D721Med (cell line): Measurements from ENCODE around the gene ZNF444.

ENCODE experiments used
- DNase-seq: peaks from one replicate; pipeline ENCODE4 v3.0.0; 2011; ENCODE audit warnings: low spot score; ENCODE audit not compliant: insufficient read length
- FAIRE-seq: peaks from 2 replicates; lab custom pipeline; 2011; peaks lifted over from hg19 to GRCh38; lab: Jason Lieb, UNC
- CTCF ChIP-seq: IDR thresholded peaks from 2 replicates; pipeline ENCODE4 v1.5.1; 2012; ENCODE audit warnings: mild to moderate bottlenecking, control low read depth; ENCODE audit not compliant: insufficient read depth; ENCODE audit errors: missing control alignments

The ZNF444 gene

GRCh38 chr19:56159622-56160271, 18.7 kb downstream of the ZNF444 start:
- no peak for DNase-seq
- FAIRE-seq: no peak
- TF ChIP-seq CTCF: no peak

GRCh38 chr19:56161534-56161933, 20.4 kb downstream of the ZNF444 start:
- no peak for TF ChIP-seq CTCF
- FAIRE-seq (no peak), DNase-seq (no peak)

- DNase-seq (no peak), FAIRE-seq (no peak)
Observed at GRCh38 chr19:56162258-56162657, 21.2 kb downstream of the ZNF444 start.

GRCh38 chr19:56163097-56163496, 22.0 kb downstream of the ZNF444 start:
- no peak for FAIRE-seq
- TF ChIP-seq CTCF: no peak
- DNase-seq: no peak

More at GRCh38 chr19:56162258-56162657, 21.2 kb downstream of the ZNF444 start:
- no peak for TF ChIP-seq CTCF

GRCh38 chr19:56167064-56167578, 26.0 kb downstream of the ZNF444 start:
- DNase-seq (no peak), FAIRE-seq (no peak)
- no peak for TF ChIP-seq CTCF

- DNase-seq (no peak), FAIRE-seq (no peak)
- TF ChIP-seq CTCF: no peak
Observed at GRCh38 chr19:56170261-56170660, 29.2 kb downstream of the ZNF444 start.

- FAIRE-seq: no peak
- no peak for TF ChIP-seq CTCF
- DNase-seq: no peak
Observed at GRCh38 chr19:56174086-56174485, 33.0 kb downstream of the ZNF444 start.
